Measurements from ENCODE around the gene PRRT1. TPM values are rescaled to one million over a fixed set of nuclear protein-coding genes. Genes with fewer than 3 reads are reported as not detected.

The PRRT1 gene
- total RNA-seq, 1 donor = under 0.01 TPM

DNA sequence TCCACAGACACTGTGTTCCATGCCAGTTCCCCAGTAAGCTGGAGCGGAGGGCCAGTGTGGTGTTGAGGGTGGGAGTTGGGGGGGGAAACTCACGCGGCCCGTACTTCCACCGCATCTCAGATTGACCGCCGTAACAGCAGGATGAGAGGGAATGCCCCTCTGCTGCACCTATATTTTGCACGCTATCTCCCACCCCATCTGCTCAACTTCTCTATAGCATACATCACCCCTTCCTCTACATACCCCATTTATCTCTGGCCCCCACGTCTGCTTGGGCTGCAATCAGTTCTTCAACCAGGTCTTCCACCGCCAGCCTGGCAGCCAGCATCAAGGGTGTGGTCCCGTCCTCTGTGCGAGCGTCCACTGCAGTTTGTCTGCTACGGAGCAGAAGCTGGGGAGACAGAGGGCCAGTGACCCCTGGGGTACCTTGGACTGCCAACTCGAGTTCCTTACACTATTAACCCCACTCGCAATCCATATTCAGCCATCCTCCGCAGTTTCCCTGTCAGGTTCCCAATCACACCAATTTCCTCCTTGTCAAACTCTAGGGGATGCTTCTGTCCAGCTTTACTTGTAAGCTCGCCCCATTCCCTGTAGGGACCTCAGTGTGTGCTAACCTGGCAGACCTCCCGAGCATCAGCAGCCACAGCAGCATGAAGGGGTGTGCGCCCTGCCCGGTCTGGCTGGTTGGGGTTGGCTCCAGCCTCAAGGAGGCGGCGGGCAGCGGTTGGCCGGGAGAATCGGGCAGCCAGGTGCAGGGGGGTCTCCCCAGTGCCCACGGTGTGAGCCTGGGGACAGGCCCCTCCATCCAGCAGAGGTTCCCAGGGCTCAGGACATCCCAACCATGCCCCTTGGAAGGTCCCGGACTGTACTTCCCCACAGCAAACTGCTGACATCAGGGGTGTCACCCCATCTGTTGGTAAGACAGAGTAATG, 45.2 kb upstream of the PRRT1 start:
- peak; percentile 64 for DNase-seq (ENCODE audit: insufficient read length, low spot score, missing footprints)
- peak overlapping the region; percentile 85 for H2AFZ ChIP-seq (ENCODE audit: low read length)
- no peaks in the 10 kb centered on the region for H4K20me1 ChIP-seq (ENCODE audit: insufficient read depth, low read length)
- peak overlapping the region; percentile 91 for H3K4me3 ChIP-seq (ENCODE audit: insufficient read depth, low read length)
- H3K27ac ChIP-seq (ENCODE audit: low read depth, low read length) = peak overlapping the region; percentile 98
- TF ChIP-seq CTCF (IDR thresholded peaks at IDR 0.05; ENCODE audit: extremely low read depth, low read depth, low read length) = no peak
- H3K9me3 ChIP-seq (ENCODE audit: low read depth, low read length) = no peaks in the 10 kb centered on the region
- H3K79me2 ChIP-seq (ENCODE audit: insufficient read depth, low read length) = no peaks in the 10 kb centered on the region
- peaks cover 28% of the 10 kb centered on the region for H3K4me1 ChIP-seq (ENCODE audit: insufficient read depth, low read length)
- peaks cover 5% of the 10 kb centered on the region for H3K27me3 ChIP-seq (ENCODE audit: insufficient read depth, low read length)
- no peaks in the 10 kb centered on the region for H3K36me3 ChIP-seq (ENCODE audit: insufficient read depth, low read length)
- peak overlapping the region; percentile 93 for H3K4me2 ChIP-seq (ENCODE audit: insufficient read depth, low read length)

DNA sequence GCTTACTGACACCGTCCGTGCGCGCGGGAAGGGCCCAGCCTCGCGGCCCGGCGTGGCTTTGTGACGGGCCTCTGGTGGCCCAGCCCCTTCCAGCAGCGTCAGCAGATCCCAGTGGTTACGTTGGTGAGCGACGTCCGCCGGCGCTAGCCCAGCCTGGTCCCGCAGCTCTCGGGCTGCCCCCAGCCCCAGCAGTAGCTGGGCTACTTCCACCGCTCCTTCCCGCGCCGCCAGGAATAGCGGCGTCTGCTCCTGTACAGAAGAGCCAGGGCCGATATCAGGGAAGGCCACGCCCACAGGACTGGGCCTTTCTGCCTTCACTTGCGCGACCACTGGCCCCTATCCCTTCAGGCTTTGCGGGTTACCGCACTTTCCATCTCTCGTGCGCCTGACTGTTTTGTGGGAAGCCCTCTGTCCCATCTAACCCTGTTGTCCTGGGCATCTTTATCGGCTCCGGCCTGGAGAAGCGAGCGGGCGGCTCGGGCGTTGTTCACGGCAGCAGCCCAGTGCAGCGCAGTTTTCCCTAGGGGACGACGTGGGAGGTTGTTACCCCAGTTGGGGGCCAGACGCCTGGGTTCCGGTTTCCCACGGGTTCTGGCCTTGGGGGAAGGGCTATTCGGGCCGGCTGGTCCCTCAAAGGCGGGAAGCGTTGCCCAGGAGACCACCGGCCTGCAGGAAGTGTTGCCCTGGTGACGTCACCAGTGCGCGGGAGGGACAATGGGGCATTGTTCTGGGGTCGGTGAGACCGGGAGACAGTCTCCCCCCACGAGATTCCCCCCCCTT, 44.4 kb upstream of the PRRT1 start:
- no peaks in the 10 kb centered on the region for H3K79me2 ChIP-seq (ENCODE audit: insufficient read depth, low read length)
- peaks cover 28% of the 10 kb centered on the region for H3K4me1 ChIP-seq (ENCODE audit: insufficient read depth, low read length)
- DNase-seq (ENCODE audit: insufficient read length, low spot score, missing footprints) = peak; percentile 93
- H3K27me3 ChIP-seq (ENCODE audit: insufficient read depth, low read length) = no peaks in the 10 kb centered on the region
- no peaks in the 10 kb centered on the region for H4K20me1 ChIP-seq (ENCODE audit: insufficient read depth, low read length)
- H3K4me3 ChIP-seq (ENCODE audit: insufficient read depth, low read length) = peak overlapping the region; percentile 91
- no peaks in the 10 kb centered on the region for H3K9me3 ChIP-seq (ENCODE audit: low read depth, low read length)
- H3K36me3 ChIP-seq (ENCODE audit: insufficient read depth, low read length) = no peaks in the 10 kb centered on the region
- peak overlapping the region; percentile 85 for H2AFZ ChIP-seq (ENCODE audit: low read length)
- peak overlapping the region; percentile 93 for H3K4me2 ChIP-seq (ENCODE audit: insufficient read depth, low read length)
- no peak for TF ChIP-seq CTCF (IDR thresholded peaks at IDR 0.05; ENCODE audit: extremely low read depth, low read depth, low read length)
- H3K27ac ChIP-seq (ENCODE audit: low read depth, low read length) = peak overlapping the region; percentile 98

- H3K4me2 ChIP-seq (ENCODE audit: insufficient read depth, low read length) = peak overlapping the region; percentile 99
- peak; percentile 99 for DNase-seq (ENCODE audit: insufficient read length, low spot score, missing footprints)
- no peaks in the 10 kb centered on the region for H3K79me2 ChIP-seq (ENCODE audit: insufficient read depth, low read length)
- H3K9me3 ChIP-seq (ENCODE audit: low read depth, low read length) = no peaks in the 10 kb centered on the region
- no peaks in the 10 kb centered on the region for H3K27me3 ChIP-seq (ENCODE audit: insufficient read depth, low read length)
- H3K36me3 ChIP-seq (ENCODE audit: insufficient read depth, low read length) = no peaks in the 10 kb centered on the region
- TF ChIP-seq CTCF (IDR thresholded peaks at IDR 0.05; ENCODE audit: extremely low read depth, low read depth, low read length) = no peak
- H4K20me1 ChIP-seq (ENCODE audit: insufficient read depth, low read length) = no peaks in the 10 kb centered on the region
- H3K4me3 ChIP-seq (ENCODE audit: insufficient read depth, low read length) = peak overlapping the region; percentile 91
- peaks cover 28% of the 10 kb centered on the region for H3K4me1 ChIP-seq (ENCODE audit: insufficient read depth, low read length)
- H2AFZ ChIP-seq (ENCODE audit: low read length) = no peak overlapping the region
- peak overlapping the region; percentile 98 for H3K27ac ChIP-seq (ENCODE audit: low read depth, low read length)
Measured at GRCh38 chr6:32195652-32195901, 43.8 kb upstream of the PRRT1 start.
